SK-N-SH treated with all-trans-retinoic acid at 6 μM for 48 hours (cell line): ENCODE data around the gene QSOX1.

Experiments
- ATAC-seq: fragments of 200-7000 bp; cut with Tn5 transposase; 3 replicates; pipeline ENCODE4 v1.9.1; 2020; ENCODE audit warnings: mild to moderate bottlenecking, moderate library complexity
- BACH2 ChIP-seq: fragments of 250-450 bp; sonication (Bioruptor Pico); IDR thresholded peaks from 2 replicates; pipeline ENCODE4 v1.9.0; 2021; ENCODE audit warnings: mild to moderate bottlenecking, borderline replicate concordance
- CREB5 ChIP-seq: fragments of 250-450 bp; sonication (Bioruptor Pico); IDR thresholded peaks from 2 replicates; pipeline ENCODE4 v1.5.1; 2020; ENCODE audit warnings: low read depth, mild to moderate bottlenecking, moderate library complexity
- CSDC2 ChIP-seq: fragments of 250-450 bp; sonication (Bioruptor Pico); IDR thresholded peaks from 2 replicates; pipeline ENCODE4 v1.5.0; 2020; ENCODE audit warnings: mild to moderate bottlenecking, moderate library complexity
- CSRNP3 ChIP-seq: fragments of 250-450 bp; sonication (Bioruptor Pico); IDR thresholded peaks from 2 replicates; pipeline ENCODE4 v1.5.1; 2021; ENCODE audit warnings: mild to moderate bottlenecking, moderate library complexity
- ESRRG ChIP-seq: fragments of 250-450 bp; sonication (Bioruptor Pico); IDR thresholded peaks from 2 replicates; pipeline ENCODE4 v1.6.1; 2021; ENCODE audit warnings: mild to moderate bottlenecking
- GLIS3 ChIP-seq: fragments of 250-450 bp; sonication (Bioruptor Pico); IDR thresholded peaks from 2 replicates; pipeline ENCODE4 v1.5.0; 2020; ENCODE audit warnings: mild to moderate bottlenecking, moderate library complexity
- OSR1 ChIP-seq: fragments of 250-450 bp; sonication (Bioruptor Pico); IDR thresholded peaks from 2 replicates; pipeline ENCODE4 v1.8.0; 2022; ENCODE audit warnings: moderate library complexity, mild to moderate bottlenecking, inconsistent platforms
- PATZ1 ChIP-seq: fragments of 250-450 bp; sonication (Bioruptor Pico); IDR thresholded peaks from 2 replicates; pipeline ENCODE4 v1.8.0; 2020; ENCODE audit warnings: mild to moderate bottlenecking, moderate library complexity, borderline replicate concordance
- POU6F1 ChIP-seq: fragments of 250-450 bp; sonication (Bioruptor Pico); IDR thresholded peaks from 2 replicates; pipeline ENCODE4 v1.8.0; 2021; ENCODE audit warnings: low read depth, mild to moderate bottlenecking, moderate library complexity, borderline replicate concordance
- PPARA ChIP-seq: fragments of 250-450 bp; sonication (Bioruptor Pico); IDR thresholded peaks from 2 replicates; pipeline ENCODE4 v1.5.0; 2020; ENCODE audit warnings: mild to moderate bottlenecking, borderline replicate concordance
- RARB ChIP-seq: fragments of 250-450 bp; sonication (Bioruptor Pico); IDR thresholded peaks from 2 replicates; pipeline ENCODE4 v1.8.0; 2021; ENCODE audit warnings: mild to moderate bottlenecking, moderate library complexity
- SNAI2 ChIP-seq: fragments of 250-450 bp; sonication (Bioruptor Pico); IDR thresholded peaks from 2 replicates; pipeline ENCODE4 v1.5.0; 2020; ENCODE audit warnings: mild to moderate bottlenecking, moderate library complexity
- TCF4 ChIP-seq: fragments of 250-450 bp; sonication (Bioruptor Pico); IDR thresholded peaks from 2 replicates; pipeline ENCODE4 v1.8.0; 2021; ENCODE audit warnings: mild to moderate bottlenecking, moderate library complexity, borderline replicate concordance
- TOX ChIP-seq: fragments of 250-450 bp; sonication (Bioruptor Pico); IDR thresholded peaks from 2 replicates; pipeline ENCODE4 v1.8.0; 2021; ENCODE audit warnings: mild to moderate bottlenecking, moderate library complexity, borderline replicate concordance
- TSHZ2 ChIP-seq: fragments of 250-450 bp; sonication (Bioruptor Pico); IDR thresholded peaks from 2 replicates; pipeline ENCODE4 v1.5.0; 2020; ENCODE audit warnings: mild to moderate bottlenecking, moderate library complexity
- ZC3H10 ChIP-seq: fragments of 250-450 bp; sonication (Bioruptor Pico); IDR thresholded peaks from 2 replicates; pipeline ENCODE4 v1.5.1; 2021; ENCODE audit warnings: mild to moderate bottlenecking, moderate library complexity
- ZFP3 ChIP-seq: fragments of 250-450 bp; sonication (Bioruptor Pico); IDR thresholded peaks from 2 replicates; pipeline ENCODE4 v1.5.0; 2020; ENCODE audit warnings: mild to moderate bottlenecking, moderate library complexity
- ZFP30 ChIP-seq: fragments of 450-650 bp; formaldehyde crosslinking; IDR thresholded peaks from 2 replicates; pipeline ENCODE4 v1.5.0; 2022; ENCODE audit warnings: mild to moderate bottlenecking, moderate library complexity
- ZNF565 ChIP-seq: fragments of 450-650 bp; formaldehyde crosslinking; conservative IDR thresholded peaks from 2 replicates; pipeline ENCODE4 v1.5.0; 2020; ENCODE audit warnings: low read depth, mild to moderate bottlenecking, moderate library complexity
- ZNF70 ChIP-seq: fragments of 450-650 bp; formaldehyde crosslinking; IDR thresholded peaks from 2 replicates; pipeline ENCODE4 v1.5.0; 2020; ENCODE audit warnings: mild to moderate bottlenecking, moderate library complexity
- ZNF8 ChIP-seq: fragments of 450-650 bp; formaldehyde crosslinking; IDR thresholded peaks from 2 replicates; pipeline ENCODE4 v1.5.0; 2020; ENCODE audit warnings: mild to moderate bottlenecking, moderate library complexity

Gene QSOX1

GRCh38 chr1:180165509-180166435, 11.1 kb downstream of the QSOX1 start:
- no peak for TF ChIP-seq PATZ1 (CRISPR knock-in tag)
- TF ChIP-seq TCF4 (CRISPR knock-in tag): no peak
- ATAC-seq: no peak

- ATAC-seq: no peak
- TF ChIP-seq BACH2 (CRISPR knock-in tag) (no peak), ZFP3 (CRISPR knock-in tag) (no peak), ZNF565 (CRISPR knock-in tag) (no peak), ZNF70 (no peak), TOX (CRISPR knock-in tag) (no peak), CSRNP3 (no peak), RARB (CRISPR knock-in tag) (no peak), ZNF8 (CRISPR knock-in tag) (no peak), PPARA (CRISPR knock-in tag) (no peak), PATZ1 (CRISPR knock-in tag) (no peak), ZFP30 (no peak), CREB5 (no peak), ZC3H10 (CRISPR knock-in tag) (no peak), GLIS3 (no peak), POU6F1 (CRISPR knock-in tag) (no peak), TCF4 (CRISPR knock-in tag) (no peak), CSDC2 (CRISPR knock-in tag) (no peak)
- TF ChIP-seq, all 23 proteins: peak for 0
Observed at GRCh38 chr1:180166436-180166800, 11.7 kb downstream of the QSOX1 start.

- ATAC-seq: peak; percentile 74
- TF ChIP-seq RARB (CRISPR knock-in tag) (no peak), CSDC2 (CRISPR knock-in tag) (no peak), TSHZ2 (no peak), GLIS3 (no peak), ZC3H10 (CRISPR knock-in tag) (no peak), SNAI2 (CRISPR knock-in tag) (no peak), CREB5 (no peak), PATZ1 (CRISPR knock-in tag) (no peak), TOX (CRISPR knock-in tag) (no peak), ZFP3 (CRISPR knock-in tag) (no peak), ESRRG (no peak), PPARA (CRISPR knock-in tag) (no peak), OSR1 (CRISPR knock-in tag) (no peak), ZNF8 (CRISPR knock-in tag) (no peak)
Observed at GRCh38 chr1:180167021-180167701, 12.5 kb downstream of the QSOX1 start.
